HepG2 (cell line): ENCODE measurements around the gene ST6GALNAC4. TPM values are rescaled to one million over a fixed set of nuclear protein-coding genes. Genes with fewer than 3 reads are reported as not detected.

Source experiments
- ARNT2 ChIP-seq: sonication (generic); formaldehyde crosslinking; IDR thresholded peaks from 2 replicates; pipeline ENCODE4 v1.8.0; 2022; ENCODE audit warnings: mild to moderate bottlenecking, low read depth, missing genetic modification reagents, moderate library complexity
- ETV5 ChIP-seq: IDR thresholded peaks from 2 replicates; pipeline ENCODE4 v1.6.1; 2018; ENCODE audit warnings: missing biosample characterization, missing genetic modification reagents, inconsistent platforms, borderline replicate concordance
- FOXJ3 ChIP-seq: sonication (generic); formaldehyde crosslinking; IDR thresholded peaks from 2 replicates; pipeline ENCODE4 v1.4.0; 2020; ENCODE audit warnings: missing genetic modification reagents, mild to moderate bottlenecking, borderline replicate concordance
- FOXP1 ChIP-seq, 2 experiments: fragments of 450-650 bp in 1 of 2; IDR thresholded peaks; 2 replicates each; pipeline ENCODE4 v1.6.1; 2017 to 2018; ENCODE audit warnings: antibody characterized with exemption in 1 of 2
- MTF1 ChIP-seq: sonication (generic); formaldehyde crosslinking; IDR thresholded peaks from 2 replicates; pipeline ENCODE4 v1.5.0; 2020; ENCODE audit warnings: missing genetic modification reagents
- PRPF4 ChIP-seq: fragments of 200-400 bp; formaldehyde crosslinking; IDR thresholded peaks from 2 replicates; pipeline ENCODE4 v1.6.1; 2016; ENCODE audit warnings: low read length, low read depth; ENCODE audit not compliant: poor library complexity, severe bottlenecking
- RORA ChIP-seq: sonication (generic); formaldehyde crosslinking; IDR thresholded peaks from 2 replicates; pipeline ENCODE4 v1.5.0; 2020; ENCODE audit warnings: mild to moderate bottlenecking, missing genetic modification reagents, moderate library complexity
- SPEN ChIP-seq: sonication (generic); formaldehyde crosslinking; IDR thresholded peaks from 2 replicates; pipeline ENCODE4 v1.5.1; 2020; ENCODE audit warnings: low read depth, mild to moderate bottlenecking, missing genetic modification reagents
- YY1 ChIP-seq: IDR thresholded peaks from 2 replicates; pipeline ENCODE4 v1.6.1; 2011; ENCODE audit warnings: low read length, low read depth, moderate library complexity, mild to moderate bottlenecking; ENCODE audit not compliant: insufficient read depth, insufficient replicate concordance
- ZNF781 ChIP-seq: sonication (generic); formaldehyde crosslinking; IDR thresholded peaks from 2 replicates; pipeline ENCODE4 v1.5.1; 2020; ENCODE audit warnings: borderline replicate concordance, mild to moderate bottlenecking, missing genetic modification reagents; ENCODE audit errors: not compliant biosample characterization
- polyA plus RNA-seq, 8 experiments: library from polyadenylated mRNA; depleted of rRNA in 3 of 8; stranded (reverse) in 7 of 8; unstranded in 1 of 8; fragments of >200 nt; fragmentation: Illumina TruSeq in 4 of 8; extraction: Trizol in 4 of 8; gene quantifications; 2 replicates each; pipeline versions ENCODE4 v1.2.1 to v1.2.3, GENCODE V29; 2011 to 2016; ENCODE audit warnings: low read depth in 4 of 8, missing spikeins in 1 of 8, mixed read lengths in 1 of 8; ENCODE audit not compliant: insufficient read depth in 1 of 8
- total RNA-seq, 5 experiments: library from RNA; depleted of rRNA; stranded (reverse); fragments of >200 nt; fragmentation: Illumina TruSeq; extraction: Trizol; gene quantifications; 2 replicates each; pipeline ENCODE4 v1.2.3, GENCODE V29; 2016; ENCODE audit warnings: low read depth in 1 of 5
- TF ChIP-seq, protein P1 (sequence below): sonication (generic); formaldehyde crosslinking; IDR thresholded peaks from 2 replicates; pipeline ENCODE4 v1.5.0; 2020; ENCODE audit warnings: mild to moderate bottlenecking, missing genetic modification reagents
- TF ChIP-seq, protein P2 (sequence below): sonication (generic); formaldehyde crosslinking; IDR thresholded peaks from 2 replicates; pipeline ENCODE4 v1.4.0; 2020; ENCODE audit warnings: missing genetic modification reagents
- TF ChIP-seq, protein P3 (sequence below): IDR thresholded peaks from 2 replicates; pipeline ENCODE4 v1.4.0; 2020; ENCODE audit warnings: mild to moderate bottlenecking, missing genetic modification reagents

The ST6GALNAC4 gene
- total and polyA plus RNA-seq, 2 of the 13 experiments (the other 11 are each of a cell fraction or from before 2014, with no cell fraction given) = 18.8 to 27.7 TPM

DNA sequence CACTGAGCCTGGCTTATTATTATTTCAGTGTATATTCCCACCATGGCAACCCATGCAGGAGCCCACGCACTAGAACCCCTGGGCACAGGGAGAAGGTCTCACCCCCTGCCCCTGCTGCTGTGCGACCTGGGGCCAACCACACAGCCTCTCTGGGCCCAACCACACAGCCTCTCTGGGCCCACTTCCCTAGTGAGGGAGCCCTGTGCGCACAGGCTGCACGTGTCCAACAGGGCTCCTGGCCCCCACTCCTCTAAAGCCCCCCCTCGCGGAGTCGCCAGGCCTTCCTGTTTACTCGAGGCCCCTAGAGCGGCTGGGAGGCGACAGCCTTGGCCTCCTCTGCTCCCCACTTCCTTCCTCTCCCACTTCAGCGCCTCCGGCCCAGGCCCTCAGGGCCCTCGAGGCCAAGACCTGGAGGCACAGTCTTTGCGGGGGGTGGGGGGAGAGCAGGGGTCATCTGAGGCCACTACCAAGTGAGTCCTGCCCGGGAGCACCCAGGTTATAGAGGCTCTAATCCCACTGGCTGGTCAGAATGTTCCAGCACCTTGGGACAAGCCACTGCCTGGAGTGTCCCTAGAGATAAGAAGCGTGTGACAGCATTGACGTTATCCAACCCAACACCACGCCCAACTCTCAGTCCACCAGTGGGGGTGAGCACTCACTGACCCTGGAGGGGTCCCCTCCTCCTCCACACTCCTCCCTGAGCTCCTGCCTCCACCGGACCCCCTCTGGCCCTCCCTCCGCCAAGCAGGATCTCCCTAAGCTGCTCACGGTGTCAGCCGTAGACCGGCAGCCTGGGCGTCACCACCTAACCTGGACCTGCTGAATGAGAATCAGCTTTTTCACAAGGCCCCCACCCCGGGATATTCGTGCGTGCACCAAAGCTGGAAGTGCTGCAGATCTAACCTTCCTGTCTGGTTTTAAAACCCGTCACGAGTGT is 54.5 kb downstream of the ST6GALNAC4 start (continued):
- TF ChIP-seq ZNF781 (CRISPR knock-in tag) (no peak), ETV5 (peak; percentile 82; the same call in 1 of the 2 replicates), PRPF4 (no peak), ARNT2 (CRISPR knock-in tag) (0 out of 2 replicates have a peak, but pooled peaks have one; percentile 33), FOXP1 (IDR thresholded peaks at IDR 0.05) (no peak), FOXP1 (CRISPR knock-in tag; IDR thresholded peaks at IDR 0.05) (peak; percentile 51), RORA (CRISPR knock-in tag) (no peak), MTF1 (no peak), FOXJ3 (CRISPR knock-in tag) (no peak), SPEN (CRISPR knock-in tag) (0 out of 2 replicates have a peak, but pooled peaks have one; percentile 39), YY1 (no peak)
- TF ChIP-seq, protein P1, sequence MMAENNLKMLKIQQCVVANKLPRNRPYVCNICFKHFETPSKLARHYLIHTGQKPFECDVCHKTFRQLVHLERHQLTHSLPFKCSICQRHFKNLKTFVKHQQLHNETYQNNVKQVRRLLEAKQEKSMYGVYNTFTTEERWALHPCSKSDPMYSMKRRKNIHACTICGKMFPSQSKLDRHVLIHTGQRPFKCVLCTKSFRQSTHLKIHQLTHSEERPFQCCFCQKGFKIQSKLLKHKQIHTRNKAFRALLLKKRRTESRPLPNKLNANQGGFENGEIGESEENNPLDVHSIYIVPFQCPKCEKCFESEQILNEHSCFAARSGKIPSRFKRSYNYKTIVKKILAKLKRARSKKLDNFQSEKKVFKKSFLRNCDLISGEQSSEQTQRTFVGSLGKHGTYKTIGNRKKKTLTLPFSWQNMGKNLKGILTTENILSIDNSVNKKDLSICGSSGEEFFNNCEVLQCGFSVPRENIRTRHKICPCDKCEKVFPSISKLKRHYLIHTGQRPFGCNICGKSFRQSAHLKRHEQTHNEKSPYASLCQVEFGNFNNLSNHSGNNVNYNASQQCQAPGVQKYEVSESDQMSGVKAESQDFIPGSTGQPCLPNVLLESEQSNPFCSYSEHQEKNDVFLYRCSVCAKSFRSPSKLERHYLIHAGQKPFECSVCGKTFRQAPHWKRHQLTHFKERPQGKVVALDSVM = 0 out of 2 replicates have a peak, but pooled peaks have one; percentile 38
- TF ChIP-seq, protein P2, sequence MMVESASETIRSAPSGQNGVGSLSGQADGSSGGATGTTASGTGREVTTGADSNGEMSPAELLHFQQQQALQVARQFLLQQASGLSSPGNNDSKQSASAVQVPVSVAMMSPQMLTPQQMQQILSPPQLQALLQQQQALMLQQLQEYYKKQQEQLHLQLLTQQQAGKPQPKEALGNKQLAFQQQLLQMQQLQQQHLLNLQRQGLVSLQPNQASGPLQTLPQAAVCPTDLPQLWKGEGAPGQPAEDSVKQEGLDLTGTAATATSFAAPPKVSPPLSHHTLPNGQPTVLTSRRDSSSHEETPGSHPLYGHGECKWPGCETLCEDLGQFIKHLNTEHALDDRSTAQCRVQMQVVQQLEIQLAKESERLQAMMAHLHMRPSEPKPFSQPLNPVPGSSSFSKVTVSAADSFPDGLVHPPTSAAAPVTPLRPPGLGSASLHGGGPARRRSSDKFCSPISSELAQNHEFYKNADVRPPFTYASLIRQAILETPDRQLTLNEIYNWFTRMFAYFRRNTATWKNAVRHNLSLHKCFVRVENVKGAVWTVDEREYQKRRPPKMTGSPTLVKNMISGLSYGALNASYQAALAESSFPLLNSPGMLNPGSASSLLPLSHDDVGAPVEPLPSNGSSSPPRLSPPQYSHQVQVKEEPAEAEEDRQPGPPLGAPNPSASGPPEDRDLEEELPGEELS (CRISPR knock-in tag) = peak; percentile 55; the same call in 1 of the 2 replicates
- TF ChIP-seq, protein P3, sequence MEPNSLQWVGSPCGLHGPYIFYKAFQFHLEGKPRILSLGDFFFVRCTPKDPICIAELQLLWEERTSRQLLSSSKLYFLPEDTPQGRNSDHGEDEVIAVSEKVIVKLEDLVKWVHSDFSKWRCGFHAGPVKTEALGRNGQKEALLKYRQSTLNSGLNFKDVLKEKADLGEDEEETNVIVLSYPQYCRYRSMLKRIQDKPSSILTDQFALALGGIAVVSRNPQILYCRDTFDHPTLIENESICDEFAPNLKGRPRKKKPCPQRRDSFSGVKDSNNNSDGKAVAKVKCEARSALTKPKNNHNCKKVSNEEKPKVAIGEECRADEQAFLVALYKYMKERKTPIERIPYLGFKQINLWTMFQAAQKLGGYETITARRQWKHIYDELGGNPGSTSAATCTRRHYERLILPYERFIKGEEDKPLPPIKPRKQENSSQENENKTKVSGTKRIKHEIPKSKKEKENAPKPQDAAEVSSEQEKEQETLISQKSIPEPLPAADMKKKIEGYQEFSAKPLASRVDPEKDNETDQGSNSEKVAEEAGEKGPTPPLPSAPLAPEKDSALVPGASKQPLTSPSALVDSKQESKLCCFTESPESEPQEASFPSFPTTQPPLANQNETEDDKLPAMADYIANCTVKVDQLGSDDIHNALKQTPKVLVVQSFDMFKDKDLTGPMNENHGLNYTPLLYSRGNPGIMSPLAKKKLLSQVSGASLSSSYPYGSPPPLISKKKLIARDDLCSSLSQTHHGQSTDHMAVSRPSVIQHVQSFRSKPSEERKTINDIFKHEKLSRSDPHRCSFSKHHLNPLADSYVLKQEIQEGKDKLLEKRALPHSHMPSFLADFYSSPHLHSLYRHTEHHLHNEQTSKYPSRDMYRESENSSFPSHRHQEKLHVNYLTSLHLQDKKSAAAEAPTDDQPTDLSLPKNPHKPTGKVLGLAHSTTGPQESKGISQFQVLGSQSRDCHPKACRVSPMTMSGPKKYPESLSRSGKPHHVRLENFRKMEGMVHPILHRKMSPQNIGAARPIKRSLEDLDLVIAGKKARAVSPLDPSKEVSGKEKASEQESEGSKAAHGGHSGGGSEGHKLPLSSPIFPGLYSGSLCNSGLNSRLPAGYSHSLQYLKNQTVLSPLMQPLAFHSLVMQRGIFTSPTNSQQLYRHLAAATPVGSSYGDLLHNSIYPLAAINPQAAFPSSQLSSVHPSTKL (CRISPR knock-in tag) = peak; percentile 49; the same call in 1 of the 2 replicates
